Measurements from ENCODE around the gene TMEM127.

TMEM127 gene

DNA sequence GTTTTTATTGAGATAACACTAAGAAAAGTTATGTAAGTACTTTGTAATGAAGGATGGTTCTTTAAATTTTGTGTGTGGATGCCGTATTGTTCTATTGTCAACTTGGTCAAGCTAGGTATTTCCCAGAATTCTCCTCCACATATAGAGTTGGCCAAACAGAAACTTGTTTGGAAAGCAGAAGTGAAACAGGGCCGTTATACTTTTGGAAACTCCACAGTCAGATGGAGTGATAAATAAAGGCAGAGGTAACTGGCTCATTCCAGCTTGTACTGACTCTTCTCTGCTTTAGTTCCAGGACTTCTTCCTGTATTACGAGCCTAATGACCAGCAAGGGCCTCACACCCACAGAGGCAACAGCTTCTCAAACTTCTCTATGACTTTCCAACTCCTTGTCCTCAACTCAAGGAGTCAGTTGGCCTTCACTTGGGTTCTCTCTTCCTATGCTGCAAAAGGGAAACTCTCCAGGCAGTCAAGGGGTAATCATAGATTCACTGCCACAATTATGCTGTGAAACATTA, 40.7 kb downstream of the TMEM127 start:
- no peak for TF ChIP-seq TAF1 (IDR thresholded peaks at IDR 0.05; ENCODE audit: borderline replicate concordance, insufficient read depth, low read length)
- no peak for TF ChIP-seq FOXP2 (optimal IDR thresholded peaks at IDR 0.05; ENCODE audit: borderline replicate concordance, extremely low read depth, extremely low read length, insufficient read depth)
- TF ChIP-seq, protein P1, sequence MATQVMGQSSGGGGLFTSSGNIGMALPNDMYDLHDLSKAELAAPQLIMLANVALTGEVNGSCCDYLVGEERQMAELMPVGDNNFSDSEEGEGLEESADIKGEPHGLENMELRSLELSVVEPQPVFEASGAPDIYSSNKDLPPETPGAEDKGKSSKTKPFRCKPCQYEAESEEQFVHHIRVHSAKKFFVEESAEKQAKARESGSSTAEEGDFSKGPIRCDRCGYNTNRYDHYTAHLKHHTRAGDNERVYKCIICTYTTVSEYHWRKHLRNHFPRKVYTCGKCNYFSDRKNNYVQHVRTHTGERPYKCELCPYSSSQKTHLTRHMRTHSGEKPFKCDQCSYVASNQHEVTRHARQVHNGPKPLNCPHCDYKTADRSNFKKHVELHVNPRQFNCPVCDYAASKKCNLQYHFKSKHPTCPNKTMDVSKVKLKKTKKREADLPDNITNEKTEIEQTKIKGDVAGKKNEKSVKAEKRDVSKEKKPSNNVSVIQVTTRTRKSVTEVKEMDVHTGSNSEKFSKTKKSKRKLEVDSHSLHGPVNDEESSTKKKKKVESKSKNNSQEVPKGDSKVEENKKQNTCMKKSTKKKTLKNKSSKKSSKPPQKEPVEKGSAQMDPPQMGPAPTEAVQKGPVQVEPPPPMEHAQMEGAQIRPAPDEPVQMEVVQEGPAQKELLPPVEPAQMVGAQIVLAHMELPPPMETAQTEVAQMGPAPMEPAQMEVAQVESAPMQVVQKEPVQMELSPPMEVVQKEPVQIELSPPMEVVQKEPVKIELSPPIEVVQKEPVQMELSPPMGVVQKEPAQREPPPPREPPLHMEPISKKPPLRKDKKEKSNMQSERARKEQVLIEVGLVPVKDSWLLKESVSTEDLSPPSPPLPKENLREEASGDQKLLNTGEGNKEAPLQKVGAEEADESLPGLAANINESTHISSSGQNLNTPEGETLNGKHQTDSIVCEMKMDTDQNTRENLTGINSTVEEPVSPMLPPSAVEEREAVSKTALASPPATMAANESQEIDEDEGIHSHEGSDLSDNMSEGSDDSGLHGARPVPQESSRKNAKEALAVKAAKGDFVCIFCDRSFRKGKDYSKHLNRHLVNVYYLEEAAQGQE (IDR thresholded peaks at IDR 0.05; ENCODE audit: insufficient read depth in 1 of 2, low read depth in 2 of 2, low read length in 2 of 2) = no peak
- no peak for TF ChIP-seq POLR2AphosphoS5 (IDR thresholded peaks at IDR 0.05; ENCODE audit: low read depth, low read length)
- TF ChIP-seq SIN3A (IDR thresholded peaks at IDR 0.05; ENCODE audit: borderline replicate concordance, insufficient read depth, low read length) = no peak

- TF ChIP-seq POLR2AphosphoS5 (IDR thresholded peaks at IDR 0.05; ENCODE audit: low read depth, low read length) (no peak), SIN3A (IDR thresholded peaks at IDR 0.05; ENCODE audit: borderline replicate concordance, insufficient read depth, low read length) (no peak), TAF1 (IDR thresholded peaks at IDR 0.05; ENCODE audit: borderline replicate concordance, insufficient read depth, low read length) (no peak), FOXP2 (optimal IDR thresholded peaks at IDR 0.05; ENCODE audit: borderline replicate concordance, extremely low read depth, extremely low read length, insufficient read depth) (no peak)
- TF ChIP-seq, protein P1 (IDR thresholded peaks at IDR 0.05; ENCODE audit: insufficient read depth in 1 of 2, low read depth in 2 of 2, low read length in 2 of 2) = no peak
These were observed 47.2 kb downstream of the TMEM127 start for GRCh38 chr2:96218508-96219131.

DNA sequence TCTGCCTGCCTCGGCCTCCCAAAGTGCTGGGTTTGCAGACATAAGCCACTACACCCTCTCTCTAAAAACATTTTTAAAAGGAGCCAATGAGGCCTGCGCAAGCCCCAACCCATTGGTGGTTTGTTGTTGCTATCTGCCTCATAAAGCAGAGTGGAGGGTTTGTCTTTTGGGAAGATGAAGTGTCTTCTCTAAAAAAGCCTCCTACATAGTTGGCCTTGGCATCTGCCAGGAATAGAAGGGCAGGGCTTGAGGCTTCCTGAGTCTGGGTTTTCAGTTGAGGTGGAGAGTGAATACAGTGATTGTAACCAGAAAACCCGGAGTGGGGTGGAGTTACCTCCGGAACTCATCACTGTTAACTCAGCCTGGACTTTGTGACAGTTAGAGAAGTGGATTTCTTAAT, 51.2 kb downstream of the TMEM127 start:
- TF ChIP-seq FOXP2 (optimal IDR thresholded peaks at IDR 0.05; ENCODE audit: borderline replicate concordance, extremely low read depth, extremely low read length, insufficient read depth) (no peak), SIN3A (IDR thresholded peaks at IDR 0.05; ENCODE audit: borderline replicate concordance, insufficient read depth, low read length) (no peak), TAF1 (IDR thresholded peaks at IDR 0.05; ENCODE audit: borderline replicate concordance, insufficient read depth, low read length) (no peak), POLR2AphosphoS5 (IDR thresholded peaks at IDR 0.05; ENCODE audit: low read depth, low read length) (no peak)
- TF ChIP-seq, protein P1 (IDR thresholded peaks at IDR 0.05; ENCODE audit: insufficient read depth in 1 of 2, low read depth in 2 of 2, low read length in 2 of 2) = no peak

- TF ChIP-seq POLR2AphosphoS5 (IDR thresholded peaks at IDR 0.05; ENCODE audit: low read depth, low read length) = no peak
- no peak for TF ChIP-seq SIN3A (IDR thresholded peaks at IDR 0.05; ENCODE audit: borderline replicate concordance, insufficient read depth, low read length)
- no peak for TF ChIP-seq TAF1 (IDR thresholded peaks at IDR 0.05; ENCODE audit: borderline replicate concordance, insufficient read depth, low read length)
- TF ChIP-seq FOXP2 (optimal IDR thresholded peaks at IDR 0.05; ENCODE audit: borderline replicate concordance, extremely low read depth, extremely low read length, insufficient read depth) = no peak
- TF ChIP-seq, protein P1 (IDR thresholded peaks at IDR 0.05; ENCODE audit: insufficient read depth in 1 of 2, low read depth in 2 of 2, low read length in 2 of 2) = no peak
These were observed 52.4 kb downstream of the TMEM127 start for GRCh38 chr2:96213379-96213778.

Measured in PFSK-1 (cell line).